Mesenchymal stem cell (in vitro differentiated cells and primary cell): ENCODE measurements around the gene THRAP3.

ENCODE experiments used
- DNase-seq: peaks from one replicate; pipeline ENCODE4 v3.0.0-alpha.2; 2013
- H2AFZ ChIP-seq: one replicate; pipeline ENCODE4 v1.6.1; 2013; ENCODE audit warnings: low read depth, mild to moderate bottlenecking, control low read depth, inconsistent platforms, low read length, moderate library complexity
- H2AK5ac ChIP-seq: 2 replicates; pipeline ENCODE4 v1.6.1; 2013; ENCODE audit warnings: low read length, moderate library complexity, mild to moderate bottlenecking, inconsistent platforms; ENCODE audit not compliant: severe bottlenecking
- H2BK120ac ChIP-seq: one replicate; pipeline ENCODE4 v1.6.1; 2013; ENCODE audit warnings: low read depth, mild to moderate bottlenecking, inconsistent platforms, low read length, moderate library complexity
- H2BK12ac ChIP-seq, 2 experiments: one replicate each; pipeline ENCODE4 v1.6.1; 2013; ENCODE audit warnings: inconsistent platforms in 2 of 2, low read length in 2 of 2, mild to moderate bottlenecking in 2 of 2, moderate library complexity in 2 of 2, control low read depth in 1 of 2
- H2BK15ac ChIP-seq: one replicate; pipeline ENCODE4 v1.6.1; 2013; ENCODE audit warnings: mild to moderate bottlenecking, low read depth, inconsistent platforms; ENCODE audit not compliant: poor library complexity, severe bottlenecking
- H2BK5ac ChIP-seq: 2 replicates; pipeline ENCODE4 v1.6.1; 2013; ENCODE audit warnings: low read depth, mild to moderate bottlenecking, low read length, control low read depth, inconsistent platforms; ENCODE audit not compliant: poor library complexity, severe bottlenecking
- H3K14ac ChIP-seq, 2 experiments: one replicate each; pipeline ENCODE4 v1.6.1; 2013; ENCODE audit warnings: inconsistent platforms in 2 of 2, low read length in 2 of 2, control low read depth in 1 of 2, mild to moderate bottlenecking in 1 of 2, moderate library complexity in 1 of 2
- H3K18ac ChIP-seq, 2 experiments: one replicate each; pipeline ENCODE4 v1.6.1; 2013; ENCODE audit warnings: inconsistent platforms in 2 of 2, low read length in 2 of 2, control low read depth in 1 of 2, low read depth in 1 of 2, mild to moderate bottlenecking in 1 of 2
- H3K23ac ChIP-seq, 2 experiments: one replicate each; pipeline ENCODE4 v1.6.1; 2013; ENCODE audit warnings: inconsistent platforms in 2 of 2, low read length in 2 of 2, mild to moderate bottlenecking in 2 of 2, moderate library complexity in 2 of 2, control low read depth in 1 of 2
- H3K27ac ChIP-seq: 2 replicates; pipeline ENCODE4 v1.5.1; 2013; ENCODE audit warnings: mild to moderate bottlenecking, moderate library complexity, low read length, control low read depth, inconsistent platforms; ENCODE audit not compliant: poor library complexity, severe bottlenecking
- H3K27me3 ChIP-seq, 2 experiments: 2 replicates each; pipeline versions ENCODE4 v1.6.1 to v1.7.0; 2013; ENCODE audit warnings: low read length in 2 of 2, mild to moderate bottlenecking in 2 of 2, moderate library complexity in 2 of 2, control low read depth in 1 of 2, inconsistent platforms in 1 of 2; ENCODE audit not compliant: control insufficient read depth in 1 of 2, insufficient read depth in 1 of 2
- H3K36me3 ChIP-seq, 2 experiments: 2 replicates each; pipeline versions ENCODE4 v1.6.1 to v1.7.0; 2013; ENCODE audit warnings: low read length in 2 of 2, control low read depth in 1 of 2, inconsistent platforms in 1 of 2, low read depth in 1 of 2, mild to moderate bottlenecking in 1 of 2; ENCODE audit not compliant: insufficient read depth in 2 of 2, control insufficient read depth in 1 of 2
- H3K4ac ChIP-seq, 2 experiments: one replicate each; pipeline ENCODE4 v1.6.1; 2013; ENCODE audit warnings: inconsistent platforms in 2 of 2, low read length in 2 of 2, mild to moderate bottlenecking in 2 of 2, moderate library complexity in 2 of 2, control low read depth in 1 of 2, low read depth in 1 of 2
- H3K4me1 ChIP-seq: 2 replicates; pipeline ENCODE4 v1.6.1; 2013; ENCODE audit warnings: low read depth, low read length, control low read depth; ENCODE audit not compliant: control insufficient read depth, insufficient read depth
- H3K4me2 ChIP-seq: 2 replicates; pipeline ENCODE4 v1.6.1; 2013; ENCODE audit warnings: low read length, mild to moderate bottlenecking, inconsistent platforms; ENCODE audit not compliant: poor library complexity, severe bottlenecking
- H3K4me3 ChIP-seq, 2 experiments: 2 replicates each; pipeline versions ENCODE4 v1.5.1 to v1.7.0; 2013; ENCODE audit warnings: low read length in 2 of 2, mild to moderate bottlenecking in 2 of 2, control low read depth in 1 of 2, low read depth in 1 of 2; ENCODE audit not compliant: insufficient read depth in 1 of 2
- H3K79me1 ChIP-seq: replicated peaks from 2 replicates; pipeline ENCODE4 v1.6.1; 2013; ENCODE audit warnings: mild to moderate bottlenecking, control low read depth, low read length, inconsistent platforms; ENCODE audit not compliant: poor library complexity, severe bottlenecking
- H3K9ac ChIP-seq: 2 replicates; pipeline ENCODE4 v1.7.0; 2013; ENCODE audit warnings: mild to moderate bottlenecking, low read length, moderate library complexity
- H3K9me3 ChIP-seq: 2 replicates; pipeline ENCODE4 v1.7.0; 2013; ENCODE audit warnings: mild to moderate bottlenecking, low read length; ENCODE audit not compliant: control insufficient read depth
- H4K8ac ChIP-seq: one replicate; pipeline ENCODE4 v1.6.1; 2013; ENCODE audit warnings: inconsistent platforms, mild to moderate bottlenecking, low read length, moderate library complexity
- H4K91ac ChIP-seq: one replicate; pipeline ENCODE4 v1.6.1; 2013; ENCODE audit warnings: mild to moderate bottlenecking, low read length, inconsistent platforms
- WGBS: methylation state at CpG from one replicate; pipeline ENCODE4 v1.1.7; 2013; ENCODE audit warnings: mixed read lengths; 5-methylcytosine and 5-hydroxymethylcytosine counted together

Gene THRAP3

DNA sequence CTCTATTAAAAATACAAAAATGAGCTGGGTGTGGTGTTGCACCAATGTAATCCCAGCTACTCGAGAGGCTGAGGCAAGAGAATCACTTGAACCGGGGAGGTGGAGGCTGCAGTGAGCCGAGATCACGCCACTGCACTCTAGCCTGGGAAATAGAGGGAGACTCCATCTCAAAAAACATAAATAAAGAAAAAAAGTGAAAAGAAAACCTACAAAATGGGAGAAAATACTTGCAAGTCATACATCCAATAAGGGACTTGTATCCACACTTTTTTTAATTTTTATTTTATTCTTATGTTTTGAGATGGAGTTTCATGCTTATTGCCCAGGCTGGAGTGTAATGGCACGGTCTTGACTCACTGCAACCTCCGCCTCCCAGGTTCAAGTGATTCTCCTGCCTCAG, 52.4 kb downstream of the THRAP3 start:
- DNase-seq: no peak
- Histone ChIP-seq H4K8ac (no peak overlapping the region), H3K23ac (no peak overlapping the region), H3K18ac (no peak overlapping the region), H3K79me1 (peaks cover 4% of the 10 kb centered on the region), H3K4me1 (no peaks in the 10 kb centered on the region), H3K14ac (no peak overlapping the region), H2AFZ (no peak overlapping the region), H4K91ac (no peak overlapping the region), H2BK15ac (no peak overlapping the region), H3K27ac (no peak overlapping the region), H2BK12ac (no peak overlapping the region), H3K4me2 (no peak overlapping the region), H3K4ac (no peak overlapping the region), H2BK120ac (no peak overlapping the region), H3K9ac (no peak overlapping the region), H2BK5ac (no peak overlapping the region), H3K27me3 (no peaks in the 10 kb centered on the region), H3K36me3 (peaks cover 13 to 22% of the 10 kb centered on the region in 2 experiments), H3K4me3 (no peak overlapping the region), H2AK5ac (no peak overlapping the region), H3K9me3 (no peaks in the 10 kb centered on the region)
- 97% methylated on average over 4 of the region's 6 CpGs for WGBS

DNA sequence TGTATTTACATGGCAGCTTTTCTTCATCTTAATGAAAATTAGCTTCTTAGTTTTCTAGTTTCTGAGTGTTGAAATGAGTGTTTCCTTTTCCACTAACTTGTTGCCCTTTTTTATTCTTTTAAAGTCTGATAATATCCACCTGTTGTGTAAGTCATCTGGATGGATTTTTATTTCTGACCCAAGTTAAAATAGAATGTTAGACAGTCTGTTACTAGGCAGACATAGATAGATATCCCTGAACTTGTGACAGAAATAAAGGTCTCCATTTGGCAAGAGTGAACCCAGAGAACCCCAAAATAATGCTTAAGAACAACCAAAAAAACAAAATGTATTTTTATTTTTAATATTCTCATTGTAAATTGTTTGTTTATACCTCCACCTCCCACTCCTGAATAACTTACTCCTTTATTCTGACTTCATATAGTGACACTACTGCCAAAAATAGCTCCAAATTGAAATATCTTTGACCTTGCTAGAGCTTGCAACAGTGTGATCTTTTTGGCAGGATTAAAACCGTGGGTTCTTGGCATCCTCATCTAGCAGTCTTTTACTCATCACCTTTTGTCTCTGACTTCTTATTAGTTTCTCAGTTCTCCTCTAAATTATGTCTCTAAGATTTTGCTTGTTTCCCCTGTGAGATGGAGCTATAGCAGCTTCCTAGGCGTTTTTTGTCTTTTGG, 55.0 kb downstream of the THRAP3 start:
- no peak overlapping the region for H4K91ac ChIP-seq
- H2BK120ac ChIP-seq: no peak overlapping the region
- H2BK12ac ChIP-seq: no peak overlapping the region
- DNase-seq: no peak
- H3K4me3 ChIP-seq: no peak overlapping the region
- H3K14ac ChIP-seq: no peak overlapping the region
- peak overlapping the region; percentile 74 for H3K9ac ChIP-seq
- no peak overlapping the region for H2BK15ac ChIP-seq
- no peak overlapping the region for H2AK5ac ChIP-seq
- no peak overlapping the region for H3K4ac ChIP-seq
- H3K4me2 ChIP-seq: no peak overlapping the region
- H3K36me3 ChIP-seq: peaks cover 10 to 25% of the 10 kb centered on the region in 2 experiments
- no peak overlapping the region for H4K8ac ChIP-seq
- H2BK5ac ChIP-seq: no peak overlapping the region
- WGBS: 100% methylated on average over 1 of the region's 2 CpGs
- no peak overlapping the region for H3K27ac ChIP-seq
- no peaks in the 10 kb centered on the region for H3K4me1 ChIP-seq
- H3K9me3 ChIP-seq: no peaks in the 10 kb centered on the region
- H3K27me3 ChIP-seq: no peaks in the 10 kb centered on the region
- no peak overlapping the region for H3K18ac ChIP-seq
- H3K23ac ChIP-seq: no peak overlapping the region
- peaks cover 4% of the 10 kb centered on the region for H3K79me1 ChIP-seq
- H2AFZ ChIP-seq: no peak overlapping the region

DNA sequence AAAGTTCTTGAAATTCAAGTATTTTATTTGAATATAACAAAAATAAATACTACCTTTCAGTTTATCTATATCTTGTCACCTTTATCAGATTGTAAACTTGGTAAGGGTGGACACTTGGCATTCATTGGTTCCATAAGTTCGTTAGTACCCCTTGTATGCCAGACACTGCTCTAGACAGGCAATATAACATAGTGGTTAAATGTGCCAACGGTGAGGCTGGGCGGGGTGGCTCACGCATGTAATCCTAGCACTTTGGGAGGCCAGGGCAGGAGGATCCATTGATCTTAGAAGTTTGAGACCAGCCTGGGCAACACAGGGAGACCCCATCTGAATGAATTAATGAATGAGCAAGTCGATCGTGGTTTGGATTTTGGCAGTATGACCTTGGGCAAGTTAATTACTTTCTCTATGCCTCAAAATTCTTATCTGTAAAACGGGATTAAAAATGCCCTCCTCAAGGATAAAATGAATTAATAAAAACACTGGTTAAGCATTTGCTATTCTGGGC, 55.6 kb downstream of the THRAP3 start:
- Histone ChIP-seq H3K36me3 (peaks cover 6 to 31% of the 10 kb centered on the region in 2 experiments), H3K18ac (no peak overlapping the region), H3K4me3 (no peak overlapping the region), H3K79me1 (peaks cover 4% of the 10 kb centered on the region), H2BK5ac (no peak overlapping the region), H3K9me3 (no peaks in the 10 kb centered on the region), H3K4me2 (no peak overlapping the region), H3K9ac (peak overlapping the region; percentile 74), H2BK15ac (no peak overlapping the region), H4K8ac (no peak overlapping the region), H3K23ac (no peak overlapping the region), H3K14ac (no peak overlapping the region), H2BK12ac (no peak overlapping the region), H4K91ac (no peak overlapping the region), H3K4ac (no peak overlapping the region), H2AK5ac (no peak overlapping the region), H3K27ac (no peak overlapping the region), H2BK120ac (no peak overlapping the region), H2AFZ (peak overlapping the region; percentile 47), H3K4me1 (no peaks in the 10 kb centered on the region), H3K27me3 (no peaks in the 10 kb centered on the region)
- whole genome bisulfite sequencing: 92% methylated on average over 6 of the region's 7 CpGs
- no peak for DNase-seq

DNA sequence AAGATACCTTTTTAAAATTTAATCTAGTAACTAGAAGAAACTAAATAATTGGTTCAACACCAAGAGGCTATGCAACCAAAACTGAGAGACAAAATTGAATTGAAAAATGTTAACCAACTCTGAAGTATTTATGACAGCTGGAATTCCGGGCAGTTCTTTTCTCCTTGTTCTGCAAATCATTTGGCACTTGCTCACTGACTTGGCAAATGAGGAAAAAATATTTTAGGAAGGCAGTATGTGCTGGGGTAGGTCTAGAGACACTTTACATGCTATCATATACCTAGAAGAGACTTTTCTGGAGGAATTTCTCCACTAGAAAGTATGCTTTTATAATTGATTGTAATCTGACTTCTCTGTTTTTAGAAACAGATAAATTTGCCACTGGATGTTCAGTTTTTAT, 59.8 kb downstream of the THRAP3 start:
- Histone ChIP-seq H3K9me3 (no peaks in the 10 kb centered on the region), H2BK12ac (no peak overlapping the region), H3K9ac (peak overlapping the region; percentile 55), H3K79me1 (peaks cover 5% of the 10 kb centered on the region), H4K8ac (no peak overlapping the region), H3K27ac (no peak overlapping the region), H3K18ac (no peak overlapping the region), H2AK5ac (no peak overlapping the region), H3K23ac (no peak overlapping the region), H2BK5ac (no peak overlapping the region), H2AFZ (no peak overlapping the region), H3K4me2 (no peak overlapping the region), H3K4ac (no peak overlapping the region), H3K4me1 (no peaks in the 10 kb centered on the region), H3K36me3 (peaks cover 14 to 65% of the 10 kb centered on the region in 2 experiments), H3K14ac (no peak overlapping the region), H2BK120ac (no peak overlapping the region), H3K4me3 (no peak overlapping the region), H4K91ac (no peak overlapping the region), H2BK15ac (no peak overlapping the region), H3K27me3 (no peaks in the 10 kb centered on the region)
- WGBS: 79% methylated on average over 1 of the region's 1 CpG
- DNase-seq: no peak
